GM12872 (cell line): ENCODE results near the gene STXBP4.

Experiments
- CTCF ChIP-seq: IDR thresholded peaks from 3 replicates; pipeline ENCODE4 v1.5.1; 2011; ENCODE audit warnings: low read depth, mild to moderate bottlenecking, low read length, moderate library complexity; ENCODE audit not compliant: insufficient read depth

Gene STXBP4

GRCh38 chr17:55160501-55160900 lies 191.9 kb downstream of the STXBP4 start:
- no peak for TF ChIP-seq CTCF

GRCh38 chr17:55161935-55162555 lies 193.5 kb downstream of the STXBP4 start:
- no peak for TF ChIP-seq CTCF

GRCh38 chr17:55162556-55162946 lies 194.0 kb downstream of the STXBP4 start:
- TF ChIP-seq CTCF: no peak

GRCh38 chr17:55163408-55163807 lies 194.8 kb downstream of the STXBP4 start:
- TF ChIP-seq CTCF: no peak

GRCh38 chr17:55166506-55166905 lies 197.9 kb downstream of the STXBP4 start:
- TF ChIP-seq CTCF: no peak

- TF ChIP-seq CTCF: no peak
These were observed 198.6 kb downstream of the STXBP4 start for GRCh38 chr17:55167024-55167725.

- TF ChIP-seq CTCF: no peak
These were observed 200.6 kb downstream of the STXBP4 start for GRCh38 chr17:55168958-55169687.
